Fibroblast of the aortic adventitia (primary cell): ENCODE data around the gene ILK. TPM values are rescaled to one million over a fixed set of nuclear protein-coding genes. Genes with fewer than 3 reads are reported as not detected.

Experiments used
- DNase-seq: peaks from one replicate; pipeline ENCODE4 v3.0.0-alpha.2; 2010; ENCODE audit warnings: low read depth
- H3K4me3 ChIP-seq: 2 replicates; pipeline ENCODE4 v1.5.1; 2011; ENCODE audit warnings: low read depth, mild to moderate bottlenecking, control low read depth, low read length, moderate library complexity
- CTCF ChIP-seq: IDR thresholded peaks from 2 replicates; pipeline ENCODE4 v1.5.1; 2011; ENCODE audit warnings: mild to moderate bottlenecking, low read length, control low read depth, inconsistent platforms; ENCODE audit not compliant: insufficient read depth
- total RNA-seq: library from RNA; depleted of rRNA; stranded (reverse); fragments of >200 nt; gene quantifications from 2 replicates; pipeline ENCODE4 v1.2.3, GENCODE V29; 2012; ENCODE audit warnings: low replicate concordance

Gene ILK
- total RNA-seq, 1 donor = 145 TPM

- DNase-seq = no peak
- H3K4me3 ChIP-seq = peak overlapping the region; percentile 80
- TF ChIP-seq CTCF = no peak
Measured at GRCh38 chr11:6610591-6610990, 7.0 kb downstream of the ILK start.

GRCh38 chr11:6611092-6611962 lies 7.8 kb downstream of the ILK start:
- peak overlapping the region; percentile 80 for H3K4me3 ChIP-seq
- TF ChIP-seq CTCF = no peak
- DNase-seq = peak; percentile 19

- H3K4me3 ChIP-seq = peak overlapping the region; percentile 80
- DNase-seq = no peak
- TF ChIP-seq CTCF = no peak
Measured at GRCh38 chr11:6611963-6612212, 8.3 kb downstream of the ILK start.

DNA sequence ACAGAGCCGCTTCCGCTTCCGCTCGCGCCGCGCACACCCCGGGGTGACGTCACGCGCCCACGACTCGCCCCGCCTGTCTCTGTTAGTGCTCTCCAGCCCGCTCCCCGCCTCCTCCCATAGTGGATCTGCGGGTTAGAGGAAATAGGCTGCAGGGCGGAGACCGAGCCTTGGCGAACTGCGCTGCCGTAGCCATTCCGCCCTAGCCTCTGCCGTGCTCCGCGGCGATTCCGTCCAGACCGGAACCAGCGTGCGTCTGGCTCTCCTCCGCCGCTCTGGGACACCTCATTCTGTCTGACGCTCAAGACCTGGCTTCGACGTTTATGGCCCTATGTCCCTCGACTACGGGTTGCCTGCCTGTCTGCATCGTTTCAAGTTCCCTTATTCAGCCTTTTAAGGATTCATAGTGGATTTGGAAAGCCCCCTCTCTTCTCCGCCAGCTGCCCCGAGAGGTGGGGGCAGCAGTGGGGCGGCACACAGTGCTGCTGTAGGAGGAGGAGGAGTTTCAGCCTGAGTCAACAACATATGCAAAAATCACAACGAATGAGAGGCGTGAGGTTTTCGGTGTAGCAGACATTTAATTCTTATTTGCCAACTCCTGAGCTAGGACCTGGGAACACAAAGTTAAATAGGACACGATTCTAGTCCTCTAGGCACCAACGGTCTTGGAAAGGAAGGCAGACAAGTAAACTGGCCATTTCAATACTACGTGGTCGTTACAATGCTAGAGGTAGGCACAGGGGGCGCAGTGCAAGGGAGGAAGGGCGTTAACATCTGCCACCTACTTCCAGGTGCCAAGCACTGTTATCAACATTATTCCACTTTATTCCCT lies 8.9 kb downstream of the ILK start, which contains the start of gene TAF10:
TAF10 (minus strand) TSS at position 4 of the 829 bp plus-strand sequence. CDS start 27 bp downstream, outside the sequence.
- DNase-seq = peak; percentile 95
- peak; percentile 56 for TF ChIP-seq CTCF
- peak within 1 kb of the TSS; percentile 80 for H3K4me3 ChIP-seq

- no peak for TF ChIP-seq CTCF
- no peak overlapping the region for H3K4me3 ChIP-seq
- no peak for DNase-seq
Measured at GRCh38 chr11:6613496-6613895, 9.9 kb downstream of the ILK start.

GRCh38 chr11:6614446-6614845 lies 10.9 kb downstream of the ILK start:
- no peak overlapping the region for H3K4me3 ChIP-seq
- no peak for TF ChIP-seq CTCF
- no peak for DNase-seq
